22Rv1 (cell line): ENCODE measurements around the gene RAD51B.

Experiments used
- CTCF ChIP-seq: fragments of 450-650 bp; IDR thresholded peaks from 2 replicates; pipeline ENCODE4 v1.5.1; 2017; ENCODE audit warnings: mild to moderate bottlenecking
- ZFX ChIP-seq: fragments of 450-650 bp; IDR thresholded peaks from 2 replicates; pipeline ENCODE4 v1.6.1; 2017; ENCODE audit warnings: antibody characterized with exemption, borderline replicate concordance

GRCh38 chr14:68634874-68635595, 815.5 kb downstream of the RAD51B start:
- TF ChIP-seq CTCF = no peak
- TF ChIP-seq ZFX = no peak
